ENCODE measurements around the gene ACBD4. TPM values are rescaled to one million over a fixed set of nuclear protein-coding genes. Genes with fewer than 3 reads are reported as not detected.

Gene ACBD4
- total RNA-seq, 1 donor from 2014 or later: 3.2 TPM

DNA sequence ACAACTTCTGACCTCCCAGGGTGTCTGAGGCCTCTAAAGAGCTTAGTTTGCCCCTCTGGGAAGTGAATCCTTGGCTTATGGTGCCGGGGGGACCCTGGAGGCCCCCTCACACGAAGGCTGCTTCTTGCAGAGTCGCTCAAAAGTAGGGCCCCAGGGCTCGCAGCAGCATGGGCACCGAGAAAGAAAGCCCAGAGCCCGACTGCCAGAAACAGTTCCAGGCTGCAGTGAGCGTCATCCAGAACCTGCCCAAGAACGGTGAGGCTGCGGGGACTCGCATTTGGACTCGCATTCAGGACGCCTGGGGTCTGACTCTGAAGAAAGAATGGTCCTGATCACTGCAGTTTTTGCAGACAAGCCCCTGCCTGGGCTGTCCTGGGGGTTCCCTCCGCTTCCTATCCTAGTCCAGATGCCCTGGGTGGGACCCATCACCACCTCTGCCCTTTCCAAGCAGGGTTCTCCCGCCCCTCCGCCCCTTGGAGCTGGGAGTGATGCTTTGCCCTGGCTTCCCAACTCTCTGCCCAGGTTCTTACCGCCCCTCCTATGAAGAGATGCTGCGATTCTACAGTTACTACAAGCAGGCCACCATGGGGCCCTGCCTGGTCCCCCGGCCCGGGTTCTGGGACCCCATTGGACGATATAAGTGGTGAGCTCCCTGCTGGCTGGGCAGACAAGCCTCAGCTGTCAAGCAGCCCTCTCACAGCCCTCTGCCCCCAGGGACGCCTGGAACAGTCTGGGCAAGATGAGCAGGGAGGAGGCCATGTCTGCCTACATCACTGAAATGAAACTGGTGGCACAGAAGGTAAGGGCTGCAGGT, 698 bp downstream of the ACBD4 start:
- DNase-seq (ENCODE audit: low read depth in 2 of 2): no peak

DNA sequence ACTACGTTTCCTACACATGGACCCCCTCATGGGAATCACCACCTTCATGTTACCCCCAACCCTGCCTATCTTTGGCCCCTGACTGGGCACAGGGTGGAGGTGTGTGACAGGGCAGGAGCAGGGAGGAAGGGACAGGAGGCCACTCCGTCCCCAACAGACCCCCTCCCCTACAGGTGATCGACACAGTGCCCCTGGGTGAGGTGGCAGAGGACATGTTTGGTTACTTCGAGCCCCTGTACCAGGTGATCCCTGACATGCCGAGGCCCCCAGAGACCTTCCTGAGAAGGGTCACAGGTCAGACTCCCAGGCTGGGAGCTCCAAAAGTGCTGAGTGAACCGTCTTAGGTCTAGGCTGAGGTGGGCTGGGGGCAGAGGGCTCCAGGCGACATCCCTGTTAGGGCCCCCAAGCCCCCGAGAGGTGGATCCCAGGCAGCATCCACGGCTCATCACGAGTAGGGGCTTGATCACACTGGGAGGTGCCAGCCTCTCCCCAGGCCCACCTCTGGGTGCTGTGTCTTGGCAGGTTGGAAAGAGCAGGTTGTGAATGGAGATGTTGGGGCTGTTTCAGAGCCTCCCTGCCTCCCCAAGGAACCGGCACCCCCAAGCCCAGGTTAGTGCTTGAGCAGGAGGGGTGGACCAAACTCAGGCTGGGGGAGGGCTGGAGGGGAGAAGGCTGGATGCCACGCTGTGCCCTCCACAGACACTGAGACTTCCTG, 1.5 kb downstream of the ACBD4 start:
- no peak for DNase-seq (ENCODE audit: low read depth in 2 of 2)

DNA sequence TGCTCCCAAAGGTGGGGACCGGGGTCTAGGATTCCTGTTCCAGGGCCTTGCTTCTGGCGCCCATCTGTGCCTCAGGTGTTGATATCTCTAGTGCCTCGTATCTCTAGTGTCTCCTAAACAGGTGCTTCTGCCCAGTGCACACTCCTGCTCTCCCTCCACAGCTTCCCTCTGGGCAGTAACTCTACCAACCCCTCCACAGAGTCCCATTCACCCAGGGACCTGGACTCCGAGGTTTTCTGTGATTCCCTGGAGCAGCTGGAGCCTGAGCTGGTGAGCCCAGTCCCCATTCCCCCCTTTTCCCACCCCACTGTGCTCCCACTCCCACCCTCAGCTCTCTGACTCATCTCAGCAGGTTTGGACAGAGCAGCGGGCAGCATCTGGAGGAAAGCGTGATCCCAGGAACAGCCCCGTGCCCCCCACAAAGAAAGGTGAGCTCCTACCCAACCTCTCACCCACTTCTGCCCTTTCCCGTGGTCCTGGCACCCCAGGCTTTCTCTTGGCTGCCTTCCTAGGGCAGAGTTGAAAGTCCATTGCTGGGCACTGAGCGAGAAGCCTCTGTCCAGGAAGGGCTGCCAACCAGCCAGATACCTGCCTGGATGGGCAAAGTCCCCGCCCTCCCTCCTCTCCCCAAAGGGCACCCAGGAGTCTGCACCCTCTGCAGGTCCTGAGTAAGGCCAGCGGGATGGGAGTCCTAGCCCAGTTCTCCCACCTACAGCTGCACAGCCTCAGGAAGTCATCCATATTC, 2.2 kb downstream of the ACBD4 start:
- DNase-seq (ENCODE audit: low read depth in 2 of 2): no peak

DNA sequence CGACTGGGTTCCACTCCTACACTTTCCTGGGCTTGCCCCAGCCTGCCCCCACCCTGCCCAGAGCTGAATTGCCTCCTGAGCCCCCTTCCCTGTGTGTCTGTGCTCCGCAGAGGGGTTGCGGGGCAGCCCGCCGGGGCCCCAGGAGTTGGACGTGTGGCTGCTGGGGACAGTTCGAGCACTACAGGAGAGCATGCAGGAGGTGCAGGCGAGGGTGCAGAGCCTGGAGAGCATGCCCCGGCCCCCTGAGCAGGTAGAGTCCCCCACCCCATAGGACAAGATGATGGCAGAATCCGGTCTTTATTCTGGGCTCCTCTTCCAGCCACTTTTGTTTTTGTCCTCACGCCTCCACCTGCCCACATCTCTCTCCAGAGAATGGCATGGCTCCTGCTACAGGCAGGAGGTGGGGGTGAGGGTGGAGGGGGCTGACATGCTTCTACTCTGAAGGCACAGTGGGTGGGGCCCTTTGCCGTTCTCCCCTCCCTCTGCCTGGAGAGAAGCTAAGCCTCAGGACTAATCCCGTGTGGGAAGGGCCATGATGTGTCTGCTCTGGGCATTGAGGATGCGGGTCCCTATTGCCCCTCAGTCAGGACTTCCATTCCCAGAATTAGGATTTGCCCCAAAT, 3.5 kb downstream of the ACBD4 start:
- no peak for DNase-seq (ENCODE audit: low read depth in 2 of 2)

DNA sequence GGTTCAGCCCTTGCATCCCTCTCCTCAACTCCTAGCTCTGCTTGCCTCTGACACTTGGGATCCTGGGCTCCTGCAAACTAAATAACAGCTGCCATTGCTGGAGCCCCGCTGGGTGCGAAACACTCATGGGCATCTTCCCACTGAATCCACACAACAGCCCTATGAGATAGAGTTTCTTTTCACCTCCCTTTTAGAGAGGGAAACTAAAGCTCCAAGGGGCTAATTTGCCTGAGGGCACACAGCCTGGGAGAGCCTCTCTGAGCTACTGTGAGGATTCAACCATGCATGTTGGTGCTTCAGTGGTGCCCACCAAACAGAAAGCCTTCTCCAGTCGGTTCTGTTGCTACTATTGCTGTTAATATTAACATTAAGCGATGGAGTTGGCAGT, 4.0 kb downstream of the ACBD4 start:
- no peak for DNase-seq (ENCODE audit: low read depth in 2 of 2)

DNA sequence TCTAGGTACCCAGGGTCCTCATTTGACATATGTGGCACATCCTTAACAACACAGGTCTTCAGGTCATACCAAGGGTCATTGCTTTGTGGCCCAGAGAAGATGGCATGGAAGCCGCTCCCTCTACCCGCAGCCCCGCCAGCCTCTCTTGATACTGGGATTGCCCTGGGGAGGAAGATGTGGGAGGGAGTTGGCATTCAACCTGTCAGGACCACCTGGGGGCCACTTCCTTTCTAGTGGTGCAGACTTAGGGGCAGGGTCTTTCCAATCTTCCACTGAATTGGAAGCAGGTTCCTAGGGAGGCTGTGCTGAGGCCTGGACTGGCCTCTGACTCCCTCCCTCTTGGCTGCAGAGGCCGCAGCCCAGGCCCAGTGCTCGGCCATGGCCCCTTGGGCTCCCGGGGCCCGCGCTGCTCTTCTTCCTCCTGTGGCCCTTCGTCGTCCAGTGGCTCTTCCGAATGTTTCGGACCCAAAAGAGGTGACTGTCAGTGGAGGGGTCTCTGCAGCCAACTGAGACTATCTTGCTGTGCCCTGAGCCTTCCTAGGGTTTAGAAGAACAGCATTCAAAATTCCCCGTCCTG, 7.7 kb downstream of the ACBD4 start:
- DNase-seq (ENCODE audit: low read depth in 2 of 2): no peak

DNA sequence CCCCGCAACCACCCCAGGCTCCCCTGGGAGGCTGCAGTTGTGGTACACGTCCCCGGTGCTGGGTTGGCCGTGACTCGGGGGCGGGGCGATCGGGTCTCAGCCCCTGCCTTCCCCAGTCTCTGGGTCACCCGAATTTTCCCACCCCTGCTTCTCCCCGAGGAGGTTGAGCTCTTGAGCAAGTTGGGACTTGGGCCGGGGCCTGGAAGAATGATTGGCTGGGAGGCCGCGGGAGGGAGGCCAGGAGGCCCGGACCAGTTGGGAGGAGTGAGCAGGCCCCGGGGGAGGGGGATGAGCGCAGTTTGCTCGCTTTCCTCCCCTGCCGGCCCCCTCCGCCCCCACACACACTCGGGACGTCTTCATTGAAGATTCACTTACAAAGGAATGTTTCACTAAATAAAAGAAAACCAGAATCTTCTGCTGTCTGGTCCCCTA, 8.3 kb downstream of the ACBD4 start:
- peak; percentile 26 to 39 for DNase-seq (ENCODE audit: low read depth in 2 of 2)

DNA sequence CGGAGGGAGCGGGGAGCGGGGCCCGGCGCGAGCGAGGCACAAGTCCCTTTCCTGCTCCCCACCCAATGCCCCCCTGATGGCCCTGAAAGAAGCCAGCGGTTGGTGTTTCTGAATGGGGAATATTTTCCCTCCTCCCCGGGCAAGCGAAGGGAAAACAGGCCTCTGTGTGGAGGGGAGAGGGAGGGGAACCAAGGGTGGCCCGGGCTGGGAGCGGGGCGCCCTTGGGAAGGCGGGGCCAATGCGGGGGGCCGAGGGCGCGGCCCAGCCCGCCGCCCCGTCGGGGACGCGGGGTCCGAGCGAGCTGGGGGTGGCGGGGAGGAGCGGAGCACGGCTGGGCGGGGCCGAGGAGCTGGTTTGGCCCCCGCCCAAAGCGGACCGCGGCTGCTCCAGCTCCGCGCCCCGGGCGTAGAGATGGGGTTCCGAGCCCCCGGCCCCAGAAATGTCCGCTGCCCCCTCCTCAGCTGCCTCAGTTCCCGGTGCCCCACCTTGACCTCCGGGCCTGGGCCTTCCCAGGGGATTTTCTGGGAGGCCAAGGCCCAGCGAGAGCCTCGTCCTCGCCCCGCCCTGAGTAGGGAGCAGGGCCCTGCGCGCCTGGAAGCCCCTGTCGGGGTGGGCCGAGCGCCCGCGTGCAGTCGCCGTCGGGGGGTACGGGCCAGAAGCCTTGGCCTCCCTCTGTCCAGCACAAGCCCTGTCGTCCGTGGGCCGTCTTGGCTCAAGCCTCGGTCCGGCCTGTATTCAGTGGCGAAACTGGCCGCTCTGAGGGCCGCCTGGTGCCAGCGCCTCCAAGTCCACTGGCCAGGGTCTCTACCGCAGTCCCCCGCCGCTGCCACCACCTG, 8.9 kb downstream of the ACBD4 start:
- DNase-seq (ENCODE audit: low read depth in 2 of 2): no peak

DNA sequence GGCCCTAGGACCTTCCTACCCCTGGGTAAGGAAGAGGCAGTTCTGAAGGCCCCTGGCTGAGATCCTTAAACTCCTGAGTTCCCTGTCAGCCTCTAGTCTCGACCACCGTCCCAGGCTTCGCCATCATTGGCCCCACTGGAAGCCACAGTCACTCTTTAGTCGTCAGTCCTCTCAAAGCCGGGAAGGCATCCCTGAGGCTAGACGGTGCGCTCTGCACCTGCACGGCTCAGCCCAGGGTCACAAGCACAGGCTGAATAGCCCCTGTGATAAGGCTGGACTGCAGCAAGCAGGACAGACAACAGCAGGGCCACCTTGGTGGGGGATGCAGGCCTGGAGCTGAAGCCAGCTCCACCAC, 9.5 kb downstream of the ACBD4 start:
- DNase-seq (ENCODE audit: low read depth in 2 of 2): no peak

DNA sequence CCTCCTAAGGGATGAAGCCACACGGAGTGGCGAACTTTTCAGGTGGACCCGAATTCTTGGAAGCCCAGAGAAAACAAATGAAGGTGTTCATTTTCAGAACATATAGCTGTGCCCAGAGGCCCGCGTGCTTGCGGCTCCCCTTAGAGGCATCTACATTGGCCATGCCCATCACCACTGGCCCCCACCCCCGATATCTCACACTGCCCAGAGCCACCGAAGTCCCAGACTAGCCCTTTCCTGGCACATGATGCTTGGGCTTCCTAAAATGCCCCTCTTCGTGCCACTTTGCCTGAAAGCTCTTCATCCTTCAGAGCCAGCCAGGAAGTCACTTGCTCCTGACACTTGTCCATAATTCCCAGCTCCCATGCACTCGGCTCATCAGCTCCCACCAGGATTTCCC, 10.7 kb downstream of the ACBD4 start:
- no peak for DNase-seq (ENCODE audit: low read depth in 2 of 2)

DNA sequence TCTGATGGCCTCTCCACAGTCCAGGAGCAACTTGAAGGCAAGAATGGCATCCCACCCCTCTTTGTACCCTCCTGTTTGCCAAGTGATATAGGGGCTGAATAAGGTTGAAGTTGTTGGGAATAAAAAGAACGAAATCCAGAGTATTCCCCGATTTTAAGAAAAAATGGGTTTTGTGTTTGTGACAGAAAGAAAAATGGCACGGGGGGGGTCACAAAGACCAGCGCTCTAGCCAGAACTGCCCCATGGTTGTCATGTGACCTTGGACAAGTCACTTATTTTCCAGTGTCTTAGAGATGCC, 11.1 kb downstream of the ACBD4 start:
- DNase-seq (ENCODE audit: low read depth in 2 of 2): no peak

DNA sequence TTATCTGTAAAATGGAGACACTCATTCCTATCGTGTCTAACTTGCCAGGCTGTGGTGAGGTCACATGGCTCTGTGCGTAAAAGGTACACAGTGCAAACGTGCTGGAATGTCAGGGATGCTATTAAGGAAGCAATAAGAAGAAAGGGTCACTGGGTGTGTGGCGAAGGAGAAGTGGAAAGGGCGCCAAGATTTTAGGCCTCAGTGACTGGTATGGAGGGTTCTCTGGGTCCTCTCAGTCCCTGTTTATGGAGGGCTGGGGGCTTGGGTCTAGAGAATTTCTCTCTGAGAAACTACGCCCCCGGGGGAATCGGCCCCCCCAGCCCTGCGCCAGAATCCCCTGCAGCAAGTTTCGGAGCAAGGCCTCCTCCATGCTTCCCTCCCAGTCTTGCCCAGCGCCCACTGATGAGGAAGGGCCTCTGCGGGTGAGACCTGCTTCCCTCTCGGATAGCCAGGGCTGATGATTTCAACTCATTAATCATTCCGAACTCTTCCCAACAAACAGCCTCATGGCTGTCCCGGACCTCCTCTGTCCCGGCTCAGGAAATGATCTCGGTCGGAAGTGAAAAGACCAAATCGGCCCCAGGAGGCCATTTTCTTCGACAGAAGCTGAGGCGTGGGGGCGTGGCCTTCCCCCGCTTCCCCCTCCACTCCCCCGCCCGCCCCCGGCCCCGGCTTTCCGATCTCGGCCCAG, 11.5 kb downstream of the ACBD4 start:
- peak; percentile 80 for DNase-seq (ENCODE audit: low read depth in 2 of 2)

DNA sequence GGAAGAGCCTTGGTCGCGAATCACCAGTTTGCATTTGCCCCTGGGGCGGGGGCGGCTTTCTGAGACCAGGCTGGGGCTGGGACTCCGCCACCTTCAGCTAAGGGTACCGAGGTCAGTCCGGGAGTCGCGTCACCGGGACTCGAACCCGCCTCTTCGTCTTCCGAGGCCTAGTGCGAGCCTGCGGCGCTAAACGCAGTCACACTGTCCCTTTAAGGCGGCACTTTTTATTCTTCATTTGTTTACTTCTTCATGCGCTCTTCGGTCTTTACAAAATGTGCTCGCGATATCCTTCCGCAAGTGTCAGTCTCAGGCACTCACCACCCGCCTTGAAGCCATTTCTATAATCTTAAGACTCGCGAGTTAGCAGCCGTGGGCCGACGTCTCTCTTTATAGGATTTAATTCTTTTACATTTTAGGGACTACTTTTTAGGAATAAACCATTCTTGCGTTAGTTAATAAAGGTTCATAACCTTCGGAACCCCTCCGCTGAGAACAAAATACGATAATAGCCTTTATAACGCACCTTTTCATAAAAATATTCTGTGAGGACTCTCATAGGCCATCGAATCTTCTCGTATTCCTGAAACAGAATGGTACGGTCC, 12.2 kb downstream of the ACBD4 start:
- DNase-seq (ENCODE audit: low read depth in 2 of 2): peak; percentile 91 to 92

DNA sequence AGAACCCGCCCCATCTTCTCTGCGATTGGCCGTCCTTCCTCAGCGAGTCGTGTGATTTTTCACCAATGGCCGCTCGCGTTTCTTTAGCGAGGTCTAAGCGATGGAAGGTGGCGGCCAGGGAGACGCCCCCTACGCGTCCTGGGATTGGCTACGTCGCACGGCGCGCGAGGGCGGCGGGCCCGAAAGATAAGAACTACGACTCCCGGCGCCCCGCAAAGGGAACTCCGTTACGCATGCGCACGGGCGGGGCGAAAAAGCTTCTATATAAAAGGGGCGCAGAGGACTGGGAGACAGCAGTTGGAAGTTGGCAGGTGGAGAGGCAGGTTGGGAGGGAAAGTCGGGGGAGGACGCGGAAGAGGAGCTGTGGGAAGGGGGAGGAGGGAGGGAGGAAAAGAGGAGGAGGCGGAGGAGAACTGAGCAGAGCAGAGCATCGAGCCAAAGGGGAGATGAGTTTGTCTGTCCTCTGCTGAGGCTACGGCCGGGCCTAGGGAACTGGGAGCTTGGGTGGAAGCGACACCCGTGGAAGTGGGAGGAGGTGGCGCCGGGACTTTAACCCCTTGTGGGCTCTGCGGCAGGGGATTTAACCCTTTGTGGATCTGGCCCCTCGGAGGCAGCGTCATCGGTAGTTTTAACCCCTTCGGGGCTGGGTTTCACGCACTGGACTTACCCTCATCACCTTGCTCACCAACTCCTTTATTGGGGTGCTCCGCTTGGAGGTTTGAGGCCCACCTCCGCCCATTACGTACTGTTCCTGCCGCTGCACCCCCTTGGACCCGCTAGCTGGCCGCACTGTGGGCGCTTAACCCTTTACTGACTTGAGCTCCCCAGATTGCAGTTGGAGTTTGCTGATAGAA, 12.9 kb downstream of the ACBD4 start, which contains the start of gene HEXIM1:
HEXIM1 (plus strand) TSS at position 293 of the 854 bp plus-strand sequence. CDS start 716 bp downstream, outside the sequence.
- DNase-seq (ENCODE audit: low read depth in 2 of 2): peak; percentile 100

DNA sequence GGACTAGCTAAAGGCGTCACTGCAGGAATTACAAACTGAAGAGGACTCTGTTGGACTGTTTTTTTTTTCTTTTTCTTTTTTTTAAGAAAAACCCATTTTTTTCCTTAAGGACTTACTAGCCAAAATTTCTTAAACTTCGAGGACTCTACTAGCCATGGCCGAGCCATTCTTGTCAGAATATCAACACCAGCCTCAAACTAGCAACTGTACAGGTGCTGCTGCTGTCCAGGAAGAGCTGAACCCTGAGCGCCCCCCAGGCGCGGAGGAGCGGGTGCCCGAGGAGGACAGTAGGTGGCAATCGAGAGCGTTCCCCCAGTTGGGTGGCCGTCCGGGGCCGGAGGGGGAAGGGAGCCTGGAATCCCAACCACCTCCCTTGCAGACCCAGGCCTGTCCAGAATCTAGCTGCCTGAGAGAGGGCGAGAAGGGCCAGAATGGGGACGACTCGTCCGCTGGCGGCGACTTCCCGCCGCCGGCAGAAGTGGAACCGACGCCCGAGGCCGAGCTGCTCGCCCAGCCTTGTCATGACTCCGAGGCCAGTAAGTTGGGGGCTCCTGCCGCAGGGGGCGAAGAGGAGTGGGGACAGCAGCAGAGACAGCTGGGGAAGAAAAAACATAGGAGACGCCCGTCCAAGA, 13.7 kb downstream of the ACBD4 start:
- DNase-seq (ENCODE audit: low read depth in 2 of 2): peak; percentile 85 to 87

DNA sequence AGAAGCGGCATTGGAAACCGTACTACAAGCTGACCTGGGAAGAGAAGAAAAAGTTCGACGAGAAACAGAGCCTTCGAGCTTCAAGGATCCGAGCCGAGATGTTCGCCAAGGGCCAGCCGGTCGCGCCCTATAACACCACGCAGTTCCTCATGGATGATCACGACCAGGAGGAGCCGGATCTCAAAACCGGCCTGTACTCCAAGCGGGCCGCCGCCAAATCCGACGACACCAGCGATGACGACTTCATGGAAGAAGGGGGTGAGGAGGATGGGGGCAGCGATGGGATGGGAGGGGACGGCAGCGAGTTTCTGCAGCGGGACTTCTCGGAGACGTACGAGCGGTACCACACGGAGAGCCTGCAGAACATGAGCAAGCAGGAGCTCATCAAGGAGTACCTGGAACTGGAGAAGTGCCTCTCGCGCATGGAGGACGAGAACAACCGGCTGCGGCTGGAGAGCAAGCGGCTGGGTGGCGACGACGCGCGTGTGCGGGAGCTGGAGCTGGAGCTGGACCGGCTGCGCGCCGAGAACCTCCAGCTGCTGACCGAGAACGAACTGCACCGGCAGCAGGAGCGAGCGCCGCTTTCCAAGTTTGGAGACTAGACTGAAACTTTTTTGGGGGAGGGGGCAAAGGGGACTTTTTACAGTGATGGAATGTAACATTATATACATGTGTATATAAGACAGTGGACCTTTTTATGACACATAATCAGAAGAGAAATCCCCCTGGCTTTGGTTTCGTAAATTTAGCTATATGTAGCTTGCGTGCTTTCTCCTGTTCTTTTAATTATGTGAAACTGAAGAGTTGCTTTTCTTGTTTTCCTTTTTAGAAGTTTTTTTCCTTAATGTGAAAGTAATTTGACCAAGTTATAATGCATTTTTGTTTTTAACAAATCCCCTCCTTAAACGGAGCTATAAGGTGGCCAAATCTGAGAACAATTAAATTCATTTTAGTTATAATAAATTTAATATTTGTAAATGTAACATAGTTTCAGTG, 14.5 kb downstream of the ACBD4 start:
- peak; percentile 68 to 73 for DNase-seq (ENCODE audit: low read depth in 2 of 2)

Data from lung microvascular endothelial cell (primary cell).